GM19372 (cell line): ENCODE measurements around the gene GPRIN1.
"Not testable (repeated sequence)": the region's sequence is repeated elsewhere in the genome, so short reads cannot be mapped to it uniquely, and the experiment has no call there.

ENCODE experiments used
- ATAC-seq: cut with Tn5 transposase; IDR thresholded peaks from one replicate; pipeline ENCODE4 v1.9.1; 2021; ENCODE audit warnings: mild to moderate bottlenecking, low read depth, moderate library complexity; ENCODE audit not compliant: unreplicated experiment

GPRIN1 gene

GRCh38 chr5:176599749-176600430, 10.1 kb downstream of the GPRIN1 start:
- ATAC-seq: not testable (repeated sequence)

- ATAC-seq: no peak
Observed at GRCh38 chr5:176597417-176598389, 12.3 kb downstream of the GPRIN1 start.

GRCh38 chr5:176596689-176597416, 13.1 kb downstream of the GPRIN1 start:
- ATAC-seq: no peak

GRCh38 chr5:176596069-176596644, 13.8 kb downstream of the GPRIN1 start:
- no peak for ATAC-seq

GRCh38 chr5:176595386-176595943, 14.5 kb downstream of the GPRIN1 start:
- ATAC-seq: no peak

- ATAC-seq: no peak
Observed at GRCh38 chr5:176594554-176594953, 15.4 kb downstream of the GPRIN1 start.

- ATAC-seq: no peak
Observed at GRCh38 chr5:176593273-176593869, 16.6 kb downstream of the GPRIN1 start.

GRCh38 chr5:176592573-176592972, 17.4 kb downstream of the GPRIN1 start:
- no peak for ATAC-seq

GRCh38 chr5:176591667-176592066, 18.3 kb downstream of the GPRIN1 start:
- not testable (repeated sequence) for ATAC-seq

- no peak for ATAC-seq
Observed at GRCh38 chr5:176590035-176590717, 19.8 kb downstream of the GPRIN1 start.

GRCh38 chr5:176589039-176589769, 20.8 kb downstream of the GPRIN1 start:
- no peak for ATAC-seq

- no peak for ATAC-seq
Observed at GRCh38 chr5:176588297-176588696, 21.7 kb downstream of the GPRIN1 start.

- no peak for ATAC-seq
Observed at GRCh38 chr5:176587398-176587797, 22.6 kb downstream of the GPRIN1 start.

- no peak for ATAC-seq
Observed at GRCh38 chr5:176583076-176583475, 26.9 kb downstream of the GPRIN1 start.

- no peak for ATAC-seq
Observed at GRCh38 chr5:176581361-176581760, 28.6 kb downstream of the GPRIN1 start.

GRCh38 chr5:176579323-176579722, 30.6 kb downstream of the GPRIN1 start:
- ATAC-seq: no peak

GRCh38 chr5:176578391-176578808, 31.6 kb downstream of the GPRIN1 start:
- peak; percentile 65 for ATAC-seq

- no peak for ATAC-seq
Observed at GRCh38 chr5:176577312-176578176, 32.4 kb downstream of the GPRIN1 start.
